ACHN (cell line): Measurements from ENCODE around the gene ERVK3-1.
"Not testable (repeated sequence)": the region's sequence is repeated elsewhere in the genome, so short reads cannot be mapped to it uniquely, and the experiment has no call there.

ENCODE experiments used
- DNase-seq: peaks from one replicate; pipeline ENCODE4 v3.0.0-alpha.2; 2015
- in situ Hi-C: cut with HindIII; loops from 2 replicates; pipeline ENCODE4 v1.10.0; 2017; ENCODE audit warnings: low sequenced_read_pairs, low pct_ligation_motif_present, low pct_unique_long_range_greater_than_20kb

ERVK3-1 gene

GRCh38 chr19:58305065-58305931 lies at the start of gene ERVK3-1:
TSS of gene ERVK3-1 (plus strand) at chr19:58305377. CDS start at chr19:58312169, 6,792 bp downstream.
- in situ Hi-C loops: no loop called here
- DNase-seq: peak; percentile 96

DNA sequence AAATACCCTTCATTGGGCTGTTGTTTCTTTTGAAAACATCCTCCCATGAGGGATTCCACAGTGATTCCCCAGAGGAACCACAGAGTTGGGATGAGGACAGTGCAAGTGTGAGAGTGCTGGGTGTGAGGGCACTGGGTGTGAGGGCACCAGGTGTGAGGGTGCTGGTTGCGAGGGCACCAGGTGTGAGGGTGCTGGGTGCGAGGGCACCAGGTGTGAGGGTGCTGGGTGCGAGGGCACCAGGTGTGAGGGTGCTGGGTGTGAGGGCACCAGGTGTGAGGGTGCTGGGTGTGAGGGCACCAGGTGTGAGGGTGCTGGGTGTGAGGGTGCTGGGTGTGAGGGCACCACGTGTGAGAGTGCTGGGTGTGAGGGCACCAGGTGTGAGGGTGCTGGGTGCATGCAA lies 46.9 kb upstream of the ERVK3-1 start:
- DNase-seq, in situ Hi-C loops: not testable (repeated sequence)

DNA sequence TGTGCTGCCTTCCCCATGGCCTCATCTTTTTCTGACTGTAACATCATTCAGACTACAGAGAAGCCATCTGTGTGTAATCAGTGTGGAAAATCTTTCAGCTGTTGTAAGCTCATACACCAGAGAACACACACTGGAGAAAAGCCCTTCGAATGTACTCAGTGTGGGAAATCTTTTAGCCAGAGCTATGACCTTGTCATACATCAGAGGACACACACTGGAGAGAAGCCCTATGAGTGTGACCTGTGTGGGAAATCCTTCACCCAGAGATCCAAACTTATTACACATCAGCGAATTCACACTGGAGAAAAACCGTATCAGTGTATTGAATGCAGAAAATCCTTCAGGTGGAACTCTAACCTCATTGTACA lies 43.6 kb upstream of the ERVK3-1 start:
- DNase-seq: no peak
- in situ Hi-C loops: no loop called here

DNA sequence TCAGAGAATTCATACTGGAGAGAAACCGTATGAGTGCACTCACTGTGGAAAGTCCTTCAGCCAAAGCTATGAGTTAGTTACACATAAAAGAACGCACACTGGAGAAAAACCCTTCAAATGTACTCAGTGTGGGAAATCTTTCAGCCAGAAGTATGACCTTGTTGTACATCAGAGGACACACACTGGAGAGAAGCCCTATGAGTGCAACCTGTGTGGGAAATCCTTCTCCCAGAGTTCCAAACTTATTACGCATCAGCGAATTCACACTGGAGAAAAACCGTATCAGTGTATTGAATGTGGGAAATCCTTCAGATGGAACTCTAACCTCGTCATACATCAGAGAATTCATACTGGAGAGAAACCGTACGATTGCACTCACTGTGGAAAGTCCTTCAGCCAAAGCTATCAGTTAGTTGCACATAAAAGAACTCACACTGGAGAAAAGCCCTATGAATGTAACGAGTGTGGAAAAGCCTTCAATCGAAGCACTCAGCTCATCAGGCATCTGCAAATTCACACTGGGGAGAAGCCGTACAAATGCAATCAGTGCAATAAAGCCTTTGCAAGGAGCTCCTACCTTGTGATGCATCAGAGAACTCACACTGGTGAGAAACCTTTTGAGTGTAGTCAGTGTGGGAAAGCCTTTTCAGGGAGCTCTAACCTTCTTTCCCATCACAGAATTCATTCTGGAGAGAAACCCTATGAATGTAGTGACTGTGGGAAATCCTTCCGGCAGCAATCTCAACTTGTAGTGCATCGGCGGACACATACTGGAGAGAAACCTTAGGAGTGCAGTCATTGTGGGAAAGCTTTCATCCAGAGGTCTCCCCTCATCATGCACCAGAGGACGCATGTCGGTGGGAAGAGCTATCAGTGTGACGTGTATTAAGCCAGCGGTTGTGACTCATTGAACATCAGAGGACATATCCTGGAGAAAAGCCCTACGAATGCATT lies 42.9 kb upstream of the ERVK3-1 start:
- DNase-seq: no peak
- in situ Hi-C loops: no loop called here

- in situ Hi-C loops: no loop called here
- DNase-seq: no peak
Measured at GRCh38 chr19:58262922-58263296, 42.3 kb upstream of the ERVK3-1 start.

DNA sequence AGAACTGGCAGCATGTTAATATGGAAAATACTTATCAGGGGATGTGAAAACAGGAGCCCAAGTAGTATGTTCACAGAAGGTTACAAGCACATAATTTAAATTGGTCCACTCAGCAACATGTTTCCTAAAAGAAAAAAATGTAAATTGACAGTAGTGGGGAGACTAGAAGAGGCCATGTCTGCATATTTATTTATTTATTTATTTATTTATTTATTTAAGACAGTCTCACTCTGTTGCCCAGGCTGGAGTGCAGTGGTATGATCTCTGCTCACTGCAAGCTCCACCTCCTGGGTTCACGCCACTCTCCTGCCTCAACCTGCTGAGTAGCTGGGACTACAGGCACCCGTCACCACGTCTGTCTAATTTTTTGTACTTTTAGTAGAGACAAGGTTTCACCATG lies 40.1 kb upstream of the ERVK3-1 start:
- no peak for DNase-seq
- in situ Hi-C loops: no loop called here

GRCh38 chr19:58268344-58268743 lies 36.8 kb upstream of the ERVK3-1 start:
- DNase-seq: no peak
- in situ Hi-C loops: no loop called here

- DNase-seq: no peak
- in situ Hi-C loops: no loop called here
Measured at GRCh38 chr19:58274771-58275201, 30.4 kb upstream of the ERVK3-1 start.

DNA sequence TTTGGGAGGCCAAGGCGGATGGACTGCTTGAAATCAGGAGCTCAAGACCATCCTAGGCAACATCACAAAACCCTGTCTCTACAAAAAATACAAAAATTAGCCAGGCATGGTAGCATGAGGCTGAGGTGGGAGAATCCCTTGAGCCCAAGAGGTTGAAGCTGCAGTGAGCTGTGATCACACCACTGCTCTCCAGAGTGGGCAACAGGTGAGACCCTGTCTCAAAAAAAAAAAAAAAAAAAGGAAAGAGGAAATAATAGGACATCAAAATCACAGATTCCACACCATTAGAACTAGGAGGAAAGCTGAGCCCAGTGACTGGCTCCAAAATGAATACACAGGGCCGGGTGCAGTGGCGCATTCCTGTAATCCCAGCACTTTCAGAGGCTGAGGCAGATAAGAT lies 29.6 kb upstream of the ERVK3-1 start:
- no peak for DNase-seq
- in situ Hi-C loops: no loop called here

DNA sequence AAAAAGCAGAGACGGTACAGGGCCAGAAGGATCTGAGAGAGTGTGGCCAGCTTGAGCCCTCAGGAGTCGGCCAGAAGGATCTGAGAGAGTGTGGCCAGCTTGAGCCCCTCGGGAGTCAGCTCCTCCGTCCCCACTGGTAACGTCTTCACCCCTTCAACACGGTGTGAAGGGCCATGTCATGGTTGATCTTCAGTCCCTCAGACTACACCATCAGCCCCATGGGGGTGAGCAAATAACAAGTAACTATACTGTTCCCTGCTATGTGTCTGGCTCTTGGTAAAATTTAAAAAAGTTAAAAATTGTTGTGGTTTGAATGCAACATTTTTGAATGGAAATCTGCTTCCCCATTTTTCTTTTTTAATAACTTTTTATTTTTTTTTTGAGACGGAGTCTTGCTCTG lies 28.0 kb upstream of the ERVK3-1 start:
- in situ Hi-C loops: no loop called here
- DNase-seq: no peak

- in situ Hi-C loops: no loop called here
- no peak for DNase-seq
Measured at GRCh38 chr19:58277748-58278540, 27.2 kb upstream of the ERVK3-1 start.

DNA sequence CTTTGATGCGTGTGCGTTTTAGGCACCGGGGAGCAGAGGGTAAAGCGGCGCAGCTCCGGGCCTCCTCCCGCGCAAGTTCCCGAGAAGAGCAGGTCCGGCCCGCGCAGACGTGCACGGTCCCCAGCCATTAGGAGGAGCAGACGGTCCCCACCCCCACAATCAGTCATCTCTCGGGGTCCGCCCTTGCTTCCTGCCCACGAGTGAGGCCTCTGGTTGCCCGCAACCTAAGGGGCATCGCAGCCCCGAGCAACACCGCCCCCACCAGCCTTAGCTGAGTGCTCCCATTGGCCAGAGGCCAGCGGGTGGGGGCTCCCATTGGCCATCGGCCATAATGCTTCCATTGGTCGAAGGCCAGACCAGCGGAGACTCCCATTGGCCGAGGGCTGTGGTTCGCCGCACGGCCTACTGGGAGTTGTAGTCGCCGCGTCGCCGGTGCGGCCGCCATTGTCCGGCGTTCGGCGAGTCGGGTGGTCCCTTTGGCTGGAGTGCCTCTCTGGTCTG lies 26.6 kb upstream of the ERVK3-1 start, which contains the start of gene ZNF8:
Gene ZNF8, plus strand, starts transcription at position 415 of the 501 bp plus-strand sequence. CDS start 127 bp downstream, outside the sequence.
- in situ Hi-C loops: no loop called here

DNA sequence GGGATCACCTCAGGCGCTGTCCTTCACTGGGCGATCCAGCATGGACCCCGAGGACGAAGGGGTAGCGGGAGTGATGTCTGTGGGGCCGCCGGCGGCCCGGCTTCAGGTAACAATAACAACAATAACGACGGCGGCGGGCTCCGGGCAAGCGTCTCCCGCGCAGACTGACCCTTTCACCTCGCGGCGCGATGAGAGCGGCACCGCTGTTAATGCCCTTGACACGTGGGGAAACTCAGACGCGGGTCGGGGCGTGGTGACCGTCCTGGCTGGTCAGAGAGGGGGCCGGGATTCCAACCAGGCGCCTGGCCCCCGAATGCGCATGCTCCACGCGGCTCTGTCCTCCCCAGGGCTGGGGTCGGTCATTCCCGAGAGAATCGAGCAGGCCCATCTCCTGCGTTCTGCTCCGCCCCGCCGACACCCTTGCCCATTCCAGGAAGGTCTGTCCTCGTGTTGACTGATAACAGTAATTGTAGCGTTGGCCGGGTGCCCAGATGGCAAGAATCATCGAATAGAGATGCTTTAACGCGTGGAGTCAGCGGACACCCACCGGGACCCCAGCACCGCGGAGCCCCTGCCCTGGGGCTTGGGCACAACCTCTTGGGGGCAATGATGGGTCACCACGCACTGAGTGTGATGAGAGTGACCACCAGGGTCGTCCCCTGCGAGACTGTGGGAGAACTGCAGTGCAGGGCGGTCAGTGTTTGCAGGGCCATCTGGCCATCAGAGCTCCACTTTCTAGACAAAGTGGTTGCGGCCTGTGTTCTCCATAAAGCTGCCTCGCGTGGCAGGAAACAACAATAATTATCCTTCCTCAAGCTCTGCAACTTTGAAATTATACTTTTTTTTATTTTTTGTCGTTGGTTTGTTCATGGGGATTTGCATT lies 25.9 kb upstream of the ERVK3-1 start:
- peak; percentile 44 for DNase-seq
- in situ Hi-C loops: no loop called here

More for the DNA sequence above, 26.6 kb upstream of the ERVK3-1 start, which contains the start of gene ZNF8:
- DNase-seq: peak; percentile 97

DNA sequence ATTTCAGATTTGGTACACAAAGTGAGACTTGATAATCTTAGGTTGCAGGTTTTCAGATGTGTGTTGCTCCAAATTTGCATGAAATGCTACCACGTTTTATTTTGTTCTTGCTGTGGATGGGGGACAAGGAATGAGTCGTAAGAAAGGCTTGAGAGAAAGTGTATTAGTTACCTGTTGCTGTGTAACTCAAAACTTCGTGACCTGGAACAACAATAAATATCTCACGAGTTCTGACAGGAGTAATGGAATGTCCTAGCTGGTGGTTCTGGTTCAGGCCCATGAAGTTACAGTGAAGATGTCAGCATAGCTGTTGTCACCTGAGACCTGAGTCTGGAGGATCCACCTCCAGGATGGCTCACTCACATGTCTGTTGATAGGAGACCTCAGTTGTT lies 25.3 kb upstream of the ERVK3-1 start:
- in situ Hi-C loops: no loop called here
- no peak for DNase-seq

DNA sequence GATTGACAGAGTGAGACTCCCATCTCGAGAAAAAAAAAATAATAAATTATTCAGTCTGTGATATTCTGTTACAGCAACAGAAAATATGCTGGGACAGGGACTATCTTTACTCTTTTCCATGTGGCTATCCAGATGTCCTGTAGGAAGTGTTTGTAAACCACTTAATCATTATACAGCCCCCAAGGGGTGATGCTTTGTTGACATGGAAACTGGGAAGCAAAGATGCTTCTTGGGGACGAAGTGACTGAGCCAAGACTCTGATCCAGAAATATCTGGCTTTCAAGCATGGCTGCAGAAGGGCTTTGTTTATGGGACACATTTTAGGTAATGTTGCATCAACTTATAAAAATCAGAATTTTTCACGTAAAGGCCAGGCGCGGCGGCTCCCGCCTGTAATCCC lies 21.0 kb upstream of the ERVK3-1 start:
- DNase-seq: no peak
- in situ Hi-C loops: no loop called here

DNA sequence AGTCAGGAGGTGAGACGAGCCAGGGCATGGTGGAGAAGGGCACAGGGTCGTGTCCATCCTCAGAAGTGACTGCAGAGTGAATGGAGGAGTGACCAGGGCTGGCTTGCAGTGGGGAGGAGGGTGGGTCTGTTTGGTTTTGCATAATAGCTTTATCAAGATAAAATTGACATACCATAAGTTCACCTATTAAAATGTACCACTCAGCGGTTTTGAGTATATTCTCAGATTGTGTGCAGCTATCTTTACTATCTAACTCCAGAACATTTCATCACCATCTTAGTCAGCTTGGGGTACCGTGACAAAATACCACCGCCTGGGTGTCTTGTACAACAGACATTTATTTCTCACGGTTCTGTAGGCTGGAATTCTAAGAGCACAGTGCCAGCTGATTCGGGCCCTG lies 13.2 kb upstream of the ERVK3-1 start:
- in situ Hi-C loops: no loop called here
- DNase-seq: no peak

DNA sequence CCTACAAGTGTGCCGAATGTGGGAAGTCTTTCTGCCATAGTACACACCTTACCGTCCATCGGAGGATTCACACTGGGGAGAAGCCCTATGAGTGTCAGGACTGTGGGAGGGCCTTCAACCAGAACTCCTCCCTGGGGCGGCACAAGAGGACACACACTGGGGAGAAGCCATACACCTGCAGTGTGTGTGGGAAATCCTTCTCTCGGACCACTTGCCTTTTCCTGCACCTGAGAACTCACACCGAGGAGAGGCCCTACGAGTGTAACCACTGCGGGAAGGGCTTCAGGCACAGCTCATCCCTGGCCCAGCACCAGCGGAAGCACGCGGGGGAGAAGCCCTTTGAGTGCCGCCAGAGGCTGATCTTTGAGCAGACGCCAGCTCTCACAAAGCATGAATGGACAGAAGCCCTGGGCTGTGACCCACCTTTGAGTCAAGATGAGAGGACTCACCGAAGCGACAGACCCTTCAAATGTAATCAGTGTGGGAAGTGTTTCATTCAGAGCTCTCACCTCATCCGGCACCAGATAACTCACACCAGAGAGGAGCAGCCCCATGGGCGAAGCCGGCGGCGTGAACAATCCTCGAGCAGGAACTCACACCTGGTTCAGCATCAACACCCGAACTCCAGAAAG lies 10.3 kb upstream of the ERVK3-1 start:
- no peak for DNase-seq
- in situ Hi-C loops: no loop called here
